Erythroblast (primary cell): ENCODE results near the gene ALG14.
"Not testable (repeated sequence)": the region's sequence is repeated elsewhere in the genome, so short reads cannot be mapped to it uniquely, and the experiment has no call there.

Source experiments
- DNase-seq, 2 experiments: peaks; one replicate each; lab custom pipeline; 2025; lab: John Stamatoyannopoulos, UW
- GATA1 ChIP-seq: IDR thresholded peaks from 2 replicates; pipeline ENCODE4 v1.6.1; 2011; ENCODE audit warnings: low read depth, mild to moderate bottlenecking, control low read depth, low read length, moderate library complexity
- POLR2A ChIP-seq: IDR thresholded peaks from 2 replicates; pipeline ENCODE4 v1.6.1; 2011; ENCODE audit warnings: mild to moderate bottlenecking, low read length

The ALG14 gene

DNA sequence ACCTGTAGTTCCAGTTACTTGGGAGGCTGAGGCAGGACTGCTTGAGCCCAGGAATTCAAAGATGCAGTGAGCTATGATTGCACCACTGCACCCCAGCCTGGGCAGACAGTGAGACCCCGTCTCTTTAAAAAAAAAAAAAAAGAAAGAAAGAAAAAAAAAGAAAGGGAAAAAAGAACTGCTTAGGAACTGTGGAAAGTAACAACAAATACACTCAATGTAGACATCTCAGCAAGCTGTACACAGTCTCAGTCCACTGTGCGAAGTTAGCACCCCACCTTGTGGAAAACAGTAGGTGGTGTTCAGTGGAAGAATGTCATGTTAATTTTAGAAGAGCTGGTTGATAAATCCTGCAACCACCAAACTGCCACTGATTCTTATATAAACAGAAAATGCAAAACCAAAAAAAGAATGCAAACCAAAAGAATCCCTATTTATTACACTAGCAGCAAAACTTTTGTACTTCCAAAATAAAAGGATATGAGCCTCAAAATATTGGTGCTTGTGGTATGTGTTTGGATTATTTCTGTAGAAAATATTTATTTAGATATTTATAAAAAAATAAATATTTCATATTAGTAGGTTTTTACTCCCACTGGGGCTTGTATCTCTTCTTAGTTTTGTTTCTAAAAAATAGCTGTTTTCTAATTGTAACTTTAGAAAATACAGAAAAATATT is 31.1 kb downstream of the ALG14 start:
- DNase-seq: peak; percentile 74 to 75
- TF ChIP-seq POLR2A: no peak
- no peak for TF ChIP-seq GATA1

DNA sequence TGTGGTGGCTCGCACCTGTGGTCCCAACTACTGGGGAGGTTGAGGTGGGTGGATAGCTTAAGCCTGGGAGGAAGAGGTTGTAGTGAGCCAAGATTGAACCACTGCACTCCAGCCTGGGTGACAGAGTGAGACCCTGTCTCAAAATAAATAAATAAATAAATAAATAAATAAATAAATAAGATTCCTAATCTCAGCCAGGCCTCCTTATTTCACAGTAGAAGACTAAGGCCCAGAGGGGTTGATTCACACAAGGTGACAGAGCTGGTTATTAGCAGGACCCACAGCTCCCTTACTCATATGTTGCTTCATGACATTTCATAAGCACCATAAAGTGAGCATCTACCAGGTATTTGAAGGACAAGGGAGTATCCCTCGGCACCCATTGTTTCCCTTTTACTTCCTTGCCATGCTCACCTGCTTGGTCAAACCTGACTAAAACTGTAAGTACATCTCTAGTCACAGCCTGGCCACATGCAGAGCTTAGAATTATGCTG is 32.7 kb downstream of the ALG14 start:
- TF ChIP-seq POLR2A: no peak
- TF ChIP-seq GATA1: no peak
- no peak for DNase-seq

DNA sequence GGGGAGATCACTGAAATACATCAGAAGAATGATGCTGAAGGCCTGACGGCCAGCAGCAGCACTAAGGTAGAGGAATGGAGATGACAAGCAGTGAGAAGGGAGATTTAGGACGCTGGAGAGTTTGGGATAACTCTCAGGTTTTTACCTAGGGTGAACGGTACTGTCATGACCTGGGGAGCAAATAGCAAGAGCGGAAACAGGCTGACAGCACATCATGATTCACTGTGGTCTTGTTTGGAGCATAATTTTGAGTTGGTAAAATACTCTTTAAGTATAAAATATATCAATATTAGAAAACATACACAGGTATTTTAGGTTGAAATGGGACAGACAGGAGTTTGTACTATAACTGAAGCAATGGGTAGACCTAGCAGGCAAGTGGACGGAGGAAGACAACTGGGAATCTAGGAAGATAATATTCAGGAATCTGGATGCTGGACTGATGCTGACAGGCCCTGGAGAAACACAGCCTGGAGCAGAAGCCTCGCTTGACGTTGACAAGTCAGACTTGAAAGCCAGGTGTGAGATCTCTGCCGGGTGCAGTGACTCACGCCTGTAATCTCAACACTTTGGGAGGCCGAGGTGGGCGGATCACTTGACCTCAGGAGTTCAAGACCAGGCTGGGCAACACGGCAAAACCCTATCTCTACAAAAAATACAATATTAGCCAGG is 33.3 kb downstream of the ALG14 start:
- DNase-seq: no peak
- TF ChIP-seq POLR2A (no peak), GATA1 (no peak)

DNA sequence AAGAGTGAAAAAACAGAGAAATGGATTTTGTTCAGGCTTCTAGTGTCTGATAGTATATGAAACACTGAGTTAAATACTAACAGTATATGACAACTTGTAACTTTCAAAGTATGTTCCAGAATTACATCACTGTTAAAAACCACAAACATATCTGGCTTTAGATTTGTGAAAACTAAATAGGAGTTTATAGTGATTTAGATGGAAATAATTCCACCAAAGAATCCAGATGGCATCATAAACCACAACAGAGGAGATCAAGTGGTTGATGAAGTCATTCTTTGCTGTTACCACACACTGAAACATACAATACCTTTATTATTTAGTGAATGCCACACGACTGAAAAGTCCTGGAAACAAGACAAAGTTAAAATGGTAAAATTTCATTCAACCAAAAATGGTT is 37.2 kb downstream of the ALG14 start:
- TF ChIP-seq GATA1: no peak
- TF ChIP-seq POLR2A: no peak

DNA sequence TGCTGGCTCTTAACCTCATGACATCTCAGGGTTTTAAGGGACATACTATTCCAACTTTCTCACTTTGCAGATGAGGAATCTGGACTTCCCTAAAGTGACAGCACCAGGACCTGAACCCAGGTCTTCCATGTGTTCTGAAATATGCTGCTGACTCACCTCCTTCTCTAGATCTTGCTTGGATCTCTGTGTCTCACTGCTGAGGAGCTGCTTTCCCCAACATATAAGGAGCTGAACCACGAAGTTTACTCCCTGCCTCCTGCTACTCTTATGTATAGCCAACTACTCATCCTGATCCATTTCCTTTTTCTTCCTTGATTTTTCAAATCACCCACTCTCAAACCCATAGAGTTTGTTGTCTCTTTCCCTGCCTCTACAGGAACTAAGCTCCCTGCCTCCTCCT is 38.2 kb downstream of the ALG14 start:
- DNase-seq: no peak
- TF ChIP-seq POLR2A: no peak
- TF ChIP-seq GATA1: no peak

More for the DNA sequence above, 37.2 kb downstream of the ALG14 start:
- no peak for DNase-seq

DNA sequence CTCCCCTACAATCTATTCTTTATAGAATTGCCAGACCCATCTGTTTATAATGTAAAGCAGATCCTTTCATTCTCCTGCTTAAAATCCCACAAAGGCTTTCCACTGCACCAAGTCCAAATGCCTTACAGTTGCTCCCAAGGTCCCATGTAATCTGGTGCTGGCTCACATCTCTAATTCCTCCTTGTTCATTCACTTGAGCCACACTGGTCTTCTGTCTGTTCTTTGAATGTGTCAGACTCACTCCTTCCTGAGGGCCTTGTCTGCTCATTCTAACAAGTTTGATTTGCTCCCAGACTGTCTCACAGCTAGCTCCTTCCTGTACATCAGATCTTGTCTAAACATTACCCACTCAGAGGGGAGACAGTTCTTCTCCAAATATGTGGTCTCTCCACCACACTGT is 38.9 kb downstream of the ALG14 start:
- no peak for TF ChIP-seq GATA1
- TF ChIP-seq POLR2A: no peak
- DNase-seq: no peak

DNA sequence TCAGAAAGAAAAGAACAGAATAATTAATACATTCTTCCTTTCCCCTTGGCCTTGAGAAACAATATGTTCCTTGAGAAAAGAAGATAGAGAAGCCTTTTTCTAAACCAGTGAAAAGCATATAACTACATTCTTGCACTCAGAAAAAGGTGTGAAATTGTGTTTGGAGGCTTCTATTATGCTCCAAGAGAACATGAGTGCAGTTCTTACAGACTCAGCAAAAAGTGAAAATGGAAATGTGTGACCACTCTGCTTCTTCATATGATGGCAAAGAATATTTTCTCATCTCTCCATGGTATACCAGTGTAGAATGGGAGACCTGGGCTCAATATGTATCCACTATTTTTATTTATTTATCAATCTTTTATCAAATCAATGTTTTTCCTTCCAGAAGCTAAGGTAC is 43.2 kb downstream of the ALG14 start:
- no peak for TF ChIP-seq GATA1
- no peak for TF ChIP-seq POLR2A

DNA sequence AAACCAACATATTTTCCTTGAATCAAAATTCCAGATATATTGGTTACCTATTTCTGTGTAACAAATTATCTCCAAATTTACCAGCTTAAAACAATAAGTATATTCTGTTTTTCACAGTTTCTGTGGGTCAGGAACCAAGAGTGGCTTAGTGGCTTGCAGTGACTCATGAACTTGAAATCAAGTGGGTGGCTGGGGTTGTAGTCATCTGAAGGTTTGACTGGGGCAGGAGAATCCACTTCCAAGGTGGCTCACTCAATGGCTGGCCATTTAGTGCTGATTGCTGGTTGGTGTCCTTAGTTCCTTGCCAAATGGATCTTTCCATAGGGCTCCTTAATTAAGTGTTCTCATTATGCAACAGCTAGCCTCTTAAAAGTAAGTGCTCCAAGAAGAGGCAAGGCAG is 43.8 kb downstream of the ALG14 start:
- TF ChIP-seq POLR2A (no peak), GATA1 (no peak)
- no peak for DNase-seq

More for the DNA sequence above, 43.2 kb downstream of the ALG14 start:
- DNase-seq: no peak

DNA sequence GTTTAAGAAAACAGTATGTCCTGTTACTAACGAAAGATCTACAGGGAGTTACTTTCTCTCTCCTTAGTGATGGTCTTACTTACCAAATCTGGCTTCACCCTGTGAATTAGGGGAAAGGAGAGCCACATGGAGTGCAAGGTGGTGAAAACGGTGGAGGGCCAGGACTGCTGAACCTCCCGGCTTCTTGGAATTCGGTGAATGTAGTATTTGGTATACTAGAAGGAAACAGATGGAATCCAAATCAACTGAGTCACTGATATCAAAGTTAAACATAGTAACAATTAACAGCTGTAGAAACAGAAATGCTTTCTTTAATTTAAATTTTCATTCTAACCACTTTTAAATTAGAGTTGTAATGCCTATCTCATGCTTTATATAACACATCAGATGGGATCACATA is 45.7 kb downstream of the ALG14 start:
- DNase-seq: no peak
- no peak for TF ChIP-seq GATA1
- no peak for TF ChIP-seq POLR2A

DNA sequence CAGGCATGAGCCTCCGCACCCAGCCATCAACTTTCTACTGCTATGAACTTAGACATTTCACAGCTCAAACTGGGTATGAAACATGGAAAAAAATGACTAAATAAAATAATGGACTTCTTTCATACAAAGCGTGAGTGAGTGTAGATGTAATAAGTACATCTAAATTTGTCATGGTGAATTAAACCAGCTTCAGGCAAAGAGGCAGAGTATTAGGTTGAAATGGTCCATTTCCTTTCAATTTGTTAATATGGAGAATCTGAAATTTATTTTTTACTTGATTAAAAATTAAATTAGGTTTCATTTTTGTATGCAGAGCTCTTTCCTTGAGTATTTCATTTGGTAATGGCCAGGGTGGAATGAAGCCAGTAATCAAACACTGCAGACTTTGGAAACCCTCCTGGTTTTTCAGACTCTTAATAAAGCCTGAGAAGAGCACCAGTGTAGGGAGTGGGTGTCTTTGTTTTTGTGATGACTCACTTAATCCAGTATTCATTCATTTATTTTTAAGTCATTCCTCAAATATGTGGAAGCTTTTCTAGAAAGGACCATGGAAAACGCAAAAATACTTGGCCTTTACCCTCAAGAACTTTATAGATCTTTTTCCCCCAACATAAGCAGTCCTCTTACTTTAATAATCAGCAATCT is 49.2 kb downstream of the ALG14 start:
- DNase-seq: no peak

DNA sequence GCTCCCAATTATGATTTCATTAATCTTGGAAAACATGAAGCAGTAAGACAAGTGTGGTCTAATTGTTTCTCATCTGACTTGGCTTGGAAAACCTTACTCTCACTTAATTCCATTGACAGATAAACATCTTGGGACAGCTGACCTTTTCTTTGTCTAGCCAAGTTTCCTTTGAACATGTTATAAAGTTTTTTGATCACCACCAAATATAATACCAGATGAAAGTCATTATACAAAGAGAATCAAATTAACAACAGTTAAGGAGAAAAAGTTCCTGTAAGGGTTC is 50.2 kb downstream of the ALG14 start:
- TF ChIP-seq POLR2A (no peak), GATA1 (no peak)
- no peak for DNase-seq

More for the DNA sequence above, 49.2 kb downstream of the ALG14 start:
- TF ChIP-seq POLR2A (no peak), GATA1 (no peak)

DNA sequence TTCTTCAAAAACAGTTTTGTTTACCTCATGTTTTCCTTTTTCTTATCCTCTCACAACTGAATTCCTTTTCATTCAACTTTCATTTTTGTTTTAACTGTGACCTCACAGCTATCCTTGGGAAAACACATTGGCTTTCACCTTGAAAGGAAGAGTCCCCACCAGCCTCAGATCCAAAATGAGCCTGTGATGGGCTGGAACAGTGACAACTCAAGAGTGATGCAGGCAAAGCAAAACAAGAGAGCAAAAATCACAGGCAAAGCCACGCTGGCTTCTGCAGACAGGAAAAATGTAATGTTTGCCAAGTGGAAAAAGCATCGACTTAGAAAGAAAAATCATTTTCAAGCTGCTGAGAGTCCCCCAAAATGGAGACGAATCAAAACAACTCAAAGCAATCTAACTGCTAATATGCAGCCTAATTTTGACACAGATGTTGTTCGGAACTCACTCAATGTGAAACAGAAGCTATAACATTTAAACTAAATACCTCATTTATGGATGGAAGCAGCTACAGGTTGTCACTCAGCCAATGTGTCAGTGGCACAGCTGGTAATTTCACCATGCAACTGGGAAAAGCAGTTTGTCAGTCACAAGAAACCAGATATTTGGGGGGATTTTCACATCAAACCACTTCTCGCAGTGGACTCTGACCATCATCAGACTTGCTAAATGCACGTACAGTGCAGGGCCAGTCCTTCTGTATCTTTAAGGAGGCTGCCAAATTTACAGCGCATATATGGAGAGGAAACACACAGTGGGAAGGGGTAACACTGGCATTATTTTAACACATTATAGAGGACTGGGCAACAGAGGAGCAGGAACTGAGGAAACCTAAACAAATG is 50.7 kb downstream of the ALG14 start:
- no peak for TF ChIP-seq POLR2A
- no peak for TF ChIP-seq GATA1
- DNase-seq: no peak

DNA sequence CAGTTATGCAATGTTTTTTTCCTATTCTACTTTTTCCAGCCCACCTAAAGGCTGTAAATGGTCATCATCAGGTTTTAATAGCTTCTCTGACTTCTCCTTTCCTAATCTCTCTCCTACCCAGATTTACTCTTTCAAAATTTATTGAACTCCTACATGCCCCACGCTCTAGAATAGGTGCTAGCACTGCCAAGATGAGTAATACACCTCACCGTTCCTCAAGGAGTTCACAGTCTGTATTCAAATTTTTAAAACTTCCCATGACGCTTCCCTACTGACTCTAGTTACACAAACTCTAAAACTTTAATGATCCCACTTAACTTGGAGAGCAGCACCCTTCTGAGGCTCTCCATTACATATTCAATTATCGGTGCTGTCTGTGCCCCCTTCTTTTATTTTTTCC is 51.6 kb downstream of the ALG14 start:
- no peak for DNase-seq
- TF ChIP-seq POLR2A: no peak
- TF ChIP-seq GATA1: no peak

DNA sequence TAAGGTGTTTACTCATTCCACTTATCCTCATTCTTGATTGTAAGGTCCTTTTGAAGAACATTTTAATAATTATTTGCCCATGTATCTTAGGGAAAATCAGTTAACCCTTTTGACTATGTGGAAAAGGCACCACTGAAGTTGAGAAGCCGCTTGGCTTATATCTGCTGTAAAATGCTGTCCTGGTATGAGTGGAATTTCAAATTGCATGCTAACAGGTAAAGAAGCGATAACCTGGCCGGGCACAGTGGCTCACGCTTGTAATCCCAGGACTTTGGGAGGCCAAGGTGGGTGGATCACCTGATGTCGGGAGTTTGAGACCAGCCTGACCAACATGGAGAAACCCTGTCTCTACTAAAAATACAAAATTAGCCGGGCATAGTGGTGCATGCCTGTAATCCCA is 53.3 kb downstream of the ALG14 start:
- not testable (repeated sequence) for DNase-seq
